ENCODE data around the gene TTLL5.

TTLL5 gene

GRCh38 chr14:75615200-75615599, 45.8 kb upstream of the TTLL5 start:
- H3F3A ChIP-seq (ENCODE audit: control insufficient read depth, insufficient read depth): no peaks in the 10 kb centered on the region

DNA sequence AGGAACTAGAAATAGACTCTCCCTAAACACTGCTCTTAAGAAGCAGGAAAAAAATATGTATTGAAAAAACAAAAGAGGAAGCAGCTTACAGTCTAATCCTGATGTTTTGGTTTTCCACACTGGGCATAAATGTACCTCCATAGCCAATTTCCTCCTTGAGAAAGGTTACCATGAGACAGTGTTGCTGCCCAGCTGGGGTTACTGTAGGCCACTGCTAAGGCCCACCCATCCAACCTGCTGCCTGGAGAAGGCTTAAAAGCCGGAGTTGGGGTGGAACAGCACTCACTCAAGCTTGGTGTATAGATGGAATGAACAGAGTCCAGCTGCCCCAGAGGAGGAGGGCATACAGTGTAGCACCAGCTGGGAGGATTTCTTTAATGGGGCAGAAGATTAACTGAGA, 41.5 kb upstream of the TTLL5 start:
- Histone ChIP-seq H3K9me3 (ENCODE audit: control insufficient read depth, insufficient read depth, low read length) (no peaks in the 10 kb centered on the region), H3K4me2 (ENCODE audit: low read length) (no peak overlapping the region), H3F3A (ENCODE audit: control insufficient read depth, insufficient read depth) (no peaks in the 10 kb centered on the region), H4K20me1 (ENCODE audit: control insufficient read depth, insufficient read depth, low read depth, low read length) (no peaks in the 10 kb centered on the region), H3K27me3 (ENCODE audit: control insufficient read depth, low read length) (no peaks in the 10 kb centered on the region), H3K36me3 (ENCODE audit: control insufficient read depth, low read length) (no peaks in the 10 kb centered on the region), H3K27ac (ENCODE audit: low read depth, low read length) (no peak overlapping the region), H3K79me2 (ENCODE audit: control insufficient read depth, low read length) (no peaks in the 10 kb centered on the region), H3K4me3 (ENCODE audit: low read length) (no peak overlapping the region), H3K4me1 (ENCODE audit: control insufficient read depth, low read length) (peaks cover 21% of the 10 kb centered on the region), H3K9me2 (replicated peaks; ENCODE audit: control insufficient read depth, low read length) (no peaks in the 10 kb centered on the region)
- TF ChIP-seq EZH2phosphoT487 (IDR thresholded peaks at IDR 0.05; ENCODE audit: borderline replicate concordance, low read length): no peak
- TF ChIP-seq, protein P1, sequence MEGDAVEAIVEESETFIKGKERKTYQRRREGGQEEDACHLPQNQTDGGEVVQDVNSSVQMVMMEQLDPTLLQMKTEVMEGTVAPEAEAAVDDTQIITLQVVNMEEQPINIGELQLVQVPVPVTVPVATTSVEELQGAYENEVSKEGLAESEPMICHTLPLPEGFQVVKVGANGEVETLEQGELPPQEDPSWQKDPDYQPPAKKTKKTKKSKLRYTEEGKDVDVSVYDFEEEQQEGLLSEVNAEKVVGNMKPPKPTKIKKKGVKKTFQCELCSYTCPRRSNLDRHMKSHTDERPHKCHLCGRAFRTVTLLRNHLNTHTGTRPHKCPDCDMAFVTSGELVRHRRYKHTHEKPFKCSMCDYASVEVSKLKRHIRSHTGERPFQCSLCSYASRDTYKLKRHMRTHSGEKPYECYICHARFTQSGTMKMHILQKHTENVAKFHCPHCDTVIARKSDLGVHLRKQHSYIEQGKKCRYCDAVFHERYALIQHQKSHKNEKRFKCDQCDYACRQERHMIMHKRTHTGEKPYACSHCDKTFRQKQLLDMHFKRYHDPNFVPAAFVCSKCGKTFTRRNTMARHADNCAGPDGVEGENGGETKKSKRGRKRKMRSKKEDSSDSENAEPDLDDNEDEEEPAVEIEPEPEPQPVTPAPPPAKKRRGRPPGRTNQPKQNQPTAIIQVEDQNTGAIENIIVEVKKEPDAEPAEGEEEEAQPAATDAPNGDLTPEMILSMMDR (IDR thresholded peaks at IDR 0.05; ENCODE audit: low read depth, low read length, poor library complexity, severe bottlenecking): no peak

More at GRCh38 chr14:75615200-75615599, 45.8 kb upstream of the TTLL5 start:
- H4K20me1 ChIP-seq (ENCODE audit: control insufficient read depth, insufficient read depth, low read depth, low read length): no peaks in the 10 kb centered on the region
- H3K36me3 ChIP-seq (ENCODE audit: control insufficient read depth, low read length): no peaks in the 10 kb centered on the region
- TF ChIP-seq EZH2phosphoT487 (IDR thresholded peaks at IDR 0.05; ENCODE audit: borderline replicate concordance, low read length): no peak
- TF ChIP-seq, protein P1 (IDR thresholded peaks at IDR 0.05; ENCODE audit: low read depth, low read length, poor library complexity, severe bottlenecking): no peak
- no peak overlapping the region for H3K4me2 ChIP-seq (ENCODE audit: low read length)
- no peaks in the 10 kb centered on the region for H3K9me2 ChIP-seq (replicated peaks; ENCODE audit: control insufficient read depth, low read length)
- no peak overlapping the region for H3K4me3 ChIP-seq (ENCODE audit: low read length)
- H3K79me2 ChIP-seq (ENCODE audit: control insufficient read depth, low read length): no peaks in the 10 kb centered on the region
- peaks cover 6% of the 10 kb centered on the region for H3K4me1 ChIP-seq (ENCODE audit: control insufficient read depth, low read length)
- no peaks in the 10 kb centered on the region for H3K9me3 ChIP-seq (ENCODE audit: control insufficient read depth, insufficient read depth, low read length)
- no peak overlapping the region for H3K27ac ChIP-seq (ENCODE audit: low read depth, low read length)
- peaks cover 10% of the 10 kb centered on the region for H3K27me3 ChIP-seq (ENCODE audit: control insufficient read depth, low read length)

- no peak overlapping the region for H3K4me3 ChIP-seq (ENCODE audit: low read length)
- H3K79me2 ChIP-seq (ENCODE audit: control insufficient read depth, low read length): no peaks in the 10 kb centered on the region
- peaks cover 17% of the 10 kb centered on the region for H3K4me1 ChIP-seq (ENCODE audit: control insufficient read depth, low read length)
- H3K36me3 ChIP-seq (ENCODE audit: control insufficient read depth, low read length): no peaks in the 10 kb centered on the region
- H4K20me1 ChIP-seq (ENCODE audit: control insufficient read depth, insufficient read depth, low read depth, low read length): no peaks in the 10 kb centered on the region
- H3K4me2 ChIP-seq (ENCODE audit: low read length): no peak overlapping the region
- no peak for TF ChIP-seq EZH2phosphoT487 (IDR thresholded peaks at IDR 0.05; ENCODE audit: borderline replicate concordance, low read length)
- TF ChIP-seq, protein P1 (IDR thresholded peaks at IDR 0.05; ENCODE audit: low read depth, low read length, poor library complexity, severe bottlenecking): no peak
- no peak overlapping the region for H3K27ac ChIP-seq (ENCODE audit: low read depth, low read length)
- peaks cover 3% of the 10 kb centered on the region; the same call in 1 of the 2 replicates for H3K27me3 ChIP-seq (ENCODE audit: control insufficient read depth, low read length)
- no peaks in the 10 kb centered on the region for H3K9me3 ChIP-seq (ENCODE audit: control insufficient read depth, insufficient read depth, low read length)
- H3K9me2 ChIP-seq (replicated peaks; ENCODE audit: control insufficient read depth, low read length): no peaks in the 10 kb centered on the region
- H3F3A ChIP-seq (ENCODE audit: control insufficient read depth, insufficient read depth): no peaks in the 10 kb centered on the region
Measured at GRCh38 chr14:75625034-75625433, 36.0 kb upstream of the TTLL5 start.

All from DOHH2 (cell line).